AG04450 (cell line): Measurements from ENCODE around the gene DCAF8L2. TPM values are rescaled to one million over a fixed set of nuclear protein-coding genes. Genes with fewer than 3 reads are reported as not detected.

ENCODE experiments used
- CTCF ChIA-PET: fragments of 300-600, 350-600 bp; formaldehyde crosslinking; extraction: SDS; loops from one replicate; lab custom pipeline; 2022; ENCODE audit warnings: antibody characterized with exemption, inconsistent platforms; lab: Charles Lee
- POLR2A ChIA-PET: fragments of 350-600 bp; formaldehyde crosslinking; extraction: SDS; loops from one replicate; lab custom pipeline; 2021; ENCODE audit warnings: antibody characterized with exemption, inconsistent platforms; lab: Yijun Ruan, JAX
- DNase-seq: peaks from one replicate; pipeline ENCODE4 v3.0.0-alpha.2; 2011; ENCODE audit warnings: low read depth, low spot score
- H3K27ac ChIP-seq: one replicate; pipeline ENCODE4 v1.5.1; 2012; ENCODE audit warnings: low read depth, low read length, control low read depth
- H3K27me3 ChIP-seq: one replicate; pipeline ENCODE4 v1.6.0; 2012; ENCODE audit warnings: low read length; ENCODE audit not compliant: control insufficient read depth, insufficient read depth
- H3K4me3 ChIP-seq: 2 replicates; pipeline ENCODE4 v1.5.1; 2011; ENCODE audit warnings: mild to moderate bottlenecking, low read depth, low read length, control low read depth
- H3K9me3 ChIP-seq: 2 replicates; pipeline ENCODE4 v1.5.1; 2012; ENCODE audit warnings: low read length; ENCODE audit not compliant: control insufficient read depth, insufficient read depth
- CTCF ChIP-seq: IDR thresholded peaks from 2 replicates; pipeline ENCODE4 v1.5.1; 2011; ENCODE audit warnings: low read depth, low read length, control low read depth, inconsistent platforms
- polyA plus RNA-seq: library from polyadenylated mRNA; depleted of rRNA; stranded (reverse); fragments of >200 nt; gene quantifications from 2 replicates; pipeline ENCODE4 v1.2.3, GENCODE V29; 2011; rRNA removed

DCAF8L2 gene
- polyA plus RNA-seq, 1 experiment, result not detected

GRCh38 chrX:27796640-27797257 is 206.6 kb downstream of the DCAF8L2 start:
- H3K4me3 ChIP-seq, result no peak overlapping the region
- no peak for TF ChIP-seq CTCF
- POLR2A ChIA-PET, result no interaction called here
- no peaks in the 10 kb centered on the region for H3K9me3 ChIP-seq
- no peak for DNase-seq
- no peak overlapping the region for H3K27ac ChIP-seq
- no peaks in the 10 kb centered on the region for H3K27me3 ChIP-seq
- CTCF ChIA-PET, result no interaction called here

DNA sequence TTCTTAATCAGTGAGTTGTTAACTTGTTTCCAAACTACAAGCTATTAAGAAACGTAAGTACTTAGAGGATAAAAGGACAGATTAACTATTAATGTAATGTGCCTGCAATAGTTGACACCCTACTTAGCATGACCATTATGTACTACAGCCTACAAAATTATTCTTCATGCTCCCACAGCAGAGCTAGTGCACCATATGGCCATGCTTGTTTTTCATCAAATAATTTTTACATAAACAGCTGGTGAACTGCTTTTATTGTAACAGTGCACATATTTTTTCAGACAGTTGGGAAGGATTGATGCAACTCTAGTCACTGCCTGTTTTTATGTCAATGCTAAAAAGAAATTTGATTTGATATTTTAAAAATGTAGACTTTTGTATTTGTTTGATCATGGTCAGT is 207.4 kb downstream of the DCAF8L2 start:
- DNase-seq, result no peak
- Histone ChIP-seq H3K27me3 (no peaks in the 10 kb centered on the region), H3K9me3 (no peaks in the 10 kb centered on the region), H3K4me3 (no peak overlapping the region), H3K27ac (no peak overlapping the region)
- TF ChIP-seq CTCF, result no peak
- ChIA-PET CTCF (no interaction called here), POLR2A (no interaction called here)

Other genes starting within 250 kb of the DCAF8L2 start
- gene PPP4R3C, start 127.0 kb upstream of the DCAF8L2 start, polyA plus RNA-seq, result not detected in 2 replicates
- not detected in 2 replicates for gene MAGEB10, start 217.6 kb downstream of the DCAF8L2 start, polyA plus RNA-seq